GM10266 (cell line): ENCODE data around the gene IDH3A.

Source experiments
- DNase-seq: peaks from one replicate; pipeline ENCODE4 v3.0.0; 2012; ENCODE audit errors: extremely low spot score
- TF ChIP-seq, protein P1 (sequence below): IDR thresholded peaks from 2 replicates; pipeline ENCODE4 v1.5.1; 2012; ENCODE audit warnings: mild to moderate bottlenecking, low read depth; ENCODE audit not compliant: control insufficient read depth, insufficient read depth; ENCODE audit errors: missing control alignments

Gene IDH3A

DNA sequence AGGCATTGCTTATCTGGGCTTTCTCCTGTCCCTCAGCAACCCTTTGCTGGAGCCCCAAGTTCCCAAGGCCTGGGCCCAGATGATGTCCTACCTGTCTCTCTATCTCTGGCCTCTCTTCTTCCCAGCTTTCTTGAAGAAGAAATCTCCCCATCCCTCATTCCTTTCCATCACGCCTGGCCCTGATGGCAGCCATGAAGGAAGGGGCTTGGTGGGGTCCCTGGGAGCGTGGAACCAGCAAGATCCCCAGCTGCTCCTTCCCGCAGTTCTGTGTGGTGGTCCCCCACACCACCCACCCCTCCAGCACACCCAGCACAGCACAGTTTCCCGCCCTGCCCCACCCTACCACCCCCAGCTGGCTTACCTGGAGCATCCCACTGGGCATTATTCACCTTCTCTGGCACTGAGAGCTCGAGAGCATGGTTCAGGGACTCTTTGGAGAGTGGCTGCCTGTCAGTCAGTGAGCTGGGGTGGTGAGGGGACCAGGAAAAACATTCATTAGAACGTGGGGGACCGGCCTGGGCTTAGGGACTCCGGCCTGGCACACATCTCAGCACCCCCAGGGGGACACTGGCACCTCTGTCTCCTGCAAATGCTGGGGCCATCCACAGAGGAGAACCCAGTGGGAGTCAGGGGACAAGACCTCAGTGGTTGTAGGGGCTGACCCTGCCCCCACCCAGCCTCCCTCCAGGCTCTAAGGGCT, 58.6 kb downstream of the IDH3A start:
- DNase-seq: no peak
- TF ChIP-seq, protein P1, sequence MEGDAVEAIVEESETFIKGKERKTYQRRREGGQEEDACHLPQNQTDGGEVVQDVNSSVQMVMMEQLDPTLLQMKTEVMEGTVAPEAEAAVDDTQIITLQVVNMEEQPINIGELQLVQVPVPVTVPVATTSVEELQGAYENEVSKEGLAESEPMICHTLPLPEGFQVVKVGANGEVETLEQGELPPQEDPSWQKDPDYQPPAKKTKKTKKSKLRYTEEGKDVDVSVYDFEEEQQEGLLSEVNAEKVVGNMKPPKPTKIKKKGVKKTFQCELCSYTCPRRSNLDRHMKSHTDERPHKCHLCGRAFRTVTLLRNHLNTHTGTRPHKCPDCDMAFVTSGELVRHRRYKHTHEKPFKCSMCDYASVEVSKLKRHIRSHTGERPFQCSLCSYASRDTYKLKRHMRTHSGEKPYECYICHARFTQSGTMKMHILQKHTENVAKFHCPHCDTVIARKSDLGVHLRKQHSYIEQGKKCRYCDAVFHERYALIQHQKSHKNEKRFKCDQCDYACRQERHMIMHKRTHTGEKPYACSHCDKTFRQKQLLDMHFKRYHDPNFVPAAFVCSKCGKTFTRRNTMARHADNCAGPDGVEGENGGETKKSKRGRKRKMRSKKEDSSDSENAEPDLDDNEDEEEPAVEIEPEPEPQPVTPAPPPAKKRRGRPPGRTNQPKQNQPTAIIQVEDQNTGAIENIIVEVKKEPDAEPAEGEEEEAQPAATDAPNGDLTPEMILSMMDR: no peak

DNA sequence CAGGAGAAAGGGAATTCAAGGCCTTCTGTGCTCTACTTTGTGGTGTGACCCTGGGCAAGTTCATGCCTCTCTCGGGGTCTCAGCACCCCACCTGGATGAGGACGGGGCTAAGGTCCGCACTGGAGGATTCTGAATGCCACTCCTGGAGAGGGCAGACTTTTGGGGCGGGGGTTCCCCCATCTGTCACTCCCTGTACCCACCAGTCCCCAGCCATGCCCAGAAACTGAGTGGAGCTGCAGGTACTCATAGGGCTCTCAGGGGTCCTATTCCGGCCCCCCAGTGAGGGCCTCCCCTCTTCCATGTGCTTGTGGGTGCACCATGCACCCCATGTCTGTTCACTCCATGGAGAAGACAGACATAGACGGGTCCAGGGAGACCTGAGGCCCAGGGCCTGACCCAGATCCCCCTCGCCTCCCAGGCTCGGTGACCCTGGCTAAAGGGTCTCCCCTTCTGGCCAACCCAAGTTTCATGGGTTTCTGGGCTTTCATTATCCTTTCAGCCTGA, 59.2 kb downstream of the IDH3A start:
- no peak for DNase-seq
- TF ChIP-seq, protein P1: no peak

DNA sequence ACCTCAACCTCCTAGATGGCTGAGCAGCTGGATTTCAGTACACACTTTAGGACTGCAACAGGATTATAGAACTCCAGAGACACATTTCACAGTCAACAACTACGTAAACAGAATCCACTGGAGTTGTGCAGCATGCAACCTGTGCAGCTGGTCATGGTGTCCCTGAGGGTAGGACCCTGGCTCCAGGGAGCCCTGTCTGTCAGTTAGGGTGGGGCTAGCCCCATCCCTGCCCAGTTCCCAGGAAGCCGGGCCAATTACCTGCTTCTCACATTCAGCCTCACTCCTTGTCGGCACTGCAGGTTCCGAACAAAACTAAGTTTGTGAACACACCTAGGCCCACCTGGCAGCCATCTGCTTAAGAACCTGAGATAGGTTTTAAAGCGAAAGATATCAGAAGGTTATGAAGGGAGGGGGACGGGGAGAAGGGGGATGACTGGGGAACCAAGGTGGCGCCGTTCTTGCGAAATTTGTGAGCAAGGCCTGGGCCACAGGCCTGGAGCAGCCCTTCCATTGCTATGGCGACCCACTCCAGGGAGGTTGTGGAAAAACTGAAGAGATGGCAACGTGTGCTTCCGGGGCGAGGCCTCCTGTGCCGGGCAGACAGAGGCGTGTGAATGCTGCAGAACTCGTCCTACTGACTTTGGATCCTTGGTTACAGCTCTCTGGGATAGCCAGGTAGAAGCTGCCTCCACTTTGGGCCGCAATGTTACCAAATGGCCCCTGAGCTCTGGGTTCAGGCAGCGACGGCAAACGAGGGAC, 59.9 kb downstream of the IDH3A start:
- no peak for DNase-seq
- TF ChIP-seq, protein P1: no peak

DNA sequence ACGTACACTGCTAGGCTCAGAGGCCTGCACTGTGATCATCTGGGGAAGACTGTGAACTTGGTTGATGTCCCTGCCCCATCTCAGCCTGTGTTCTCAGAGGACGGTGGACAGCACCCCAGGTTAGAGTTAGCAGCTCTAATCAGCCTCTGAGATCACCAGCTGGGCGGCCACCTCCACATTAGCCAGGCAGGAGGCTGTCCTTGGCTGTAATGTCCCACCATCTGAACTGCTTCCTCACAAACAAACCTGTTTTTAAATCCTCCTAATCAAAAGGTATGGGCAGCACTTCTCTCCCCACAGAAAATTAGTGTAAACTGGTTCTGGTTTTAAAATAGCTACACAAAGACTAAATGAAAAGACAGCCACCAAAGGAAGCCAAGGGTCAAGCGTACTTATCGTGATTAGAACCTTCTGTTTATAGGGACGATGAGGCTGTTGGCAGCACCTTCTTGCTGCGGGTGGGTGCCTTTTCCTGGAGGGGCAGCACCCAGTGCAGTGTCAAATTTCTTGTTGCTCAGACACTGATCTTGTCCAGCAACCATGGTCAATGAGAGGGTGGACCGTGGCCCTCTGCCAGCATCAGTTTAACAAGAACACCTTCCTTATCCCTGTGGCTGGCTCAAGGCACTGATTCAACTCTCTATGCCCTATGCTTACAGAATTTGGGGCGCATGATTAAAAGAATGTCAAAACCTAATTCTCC, 60.6 kb downstream of the IDH3A start:
- TF ChIP-seq, protein P1: no peak

DNA sequence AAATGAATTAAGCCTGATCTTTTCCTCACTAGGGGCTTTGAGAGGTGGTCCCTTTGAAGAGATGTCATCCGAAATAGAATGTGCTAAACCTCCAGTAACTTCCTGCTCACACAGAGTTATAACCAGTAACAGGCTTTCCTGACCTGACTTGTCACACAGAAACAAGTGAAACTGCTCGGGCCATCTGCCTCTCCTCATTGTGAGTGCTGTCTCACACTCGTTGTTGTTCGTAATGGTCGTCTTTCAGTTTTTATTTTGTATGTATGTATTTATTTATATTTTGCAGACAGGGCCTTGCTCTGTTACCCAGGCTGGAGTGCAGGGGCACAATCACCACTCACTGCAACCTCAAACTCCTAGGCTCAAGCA, 61.2 kb downstream of the IDH3A start:
- TF ChIP-seq, protein P1: no peak
- no peak for DNase-seq

More for the DNA sequence above, 60.6 kb downstream of the IDH3A start:
- no peak for DNase-seq

DNA sequence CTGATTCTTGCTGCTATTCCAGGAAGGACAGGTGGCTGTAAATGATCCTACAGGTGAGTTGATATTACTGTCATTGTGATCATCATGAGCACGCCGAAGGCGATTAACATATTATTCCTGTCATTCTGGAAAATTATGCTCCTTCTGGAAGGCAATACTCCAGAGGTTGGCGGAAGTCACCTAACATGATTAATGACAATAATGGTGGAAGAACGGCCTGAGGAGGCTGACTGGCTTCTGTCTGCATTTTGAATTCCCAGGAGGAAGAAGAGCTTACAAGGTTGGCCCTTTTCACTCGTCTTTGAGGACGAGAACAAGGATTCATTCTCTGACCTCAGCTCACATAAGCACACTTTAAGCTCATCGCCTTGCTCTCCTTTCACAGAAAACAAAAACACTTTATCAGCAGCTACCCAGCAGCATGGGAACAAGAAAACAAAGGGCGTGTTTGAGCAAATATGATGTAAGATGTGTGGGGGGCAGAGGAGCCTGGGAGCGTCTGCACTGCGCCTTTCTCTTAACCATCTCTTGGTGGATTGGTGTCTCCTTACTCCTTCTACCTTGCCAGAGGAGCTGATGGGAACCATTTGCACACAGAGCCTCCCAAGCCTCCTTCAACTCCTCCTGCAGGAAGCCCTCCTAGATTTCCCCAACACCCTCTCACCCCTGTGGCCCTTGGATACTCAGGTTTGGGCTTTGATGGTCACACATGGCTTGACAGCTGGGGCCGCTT, 62.2 kb downstream of the IDH3A start:
- TF ChIP-seq, protein P1: no peak
- no peak for DNase-seq
